Trophoblast cell (in vitro differentiated cells and primary cell): ENCODE measurements around the gene ZNF615.
"Not testable (repeated sequence)": the region's sequence is repeated elsewhere in the genome, so short reads cannot be mapped to it uniquely, and the experiment has no call there.

Source experiments
- DNase-seq, 2 donors: peaks; one replicate each; pipeline ENCODE4 v3.0.0-alpha.2; 2016
- H2AFZ ChIP-seq: 2 replicates; pipeline ENCODE4 v1.6.1; 2013; ENCODE audit warnings: low read length, moderate library complexity, mild to moderate bottlenecking; ENCODE audit not compliant: insufficient read depth, poor library complexity
- H2AK5ac ChIP-seq: 2 replicates; pipeline ENCODE4 v1.6.1; 2013; ENCODE audit warnings: mild to moderate bottlenecking, low read length
- H2BK120ac ChIP-seq: 2 replicates; pipeline ENCODE4 v1.6.1; 2013; ENCODE audit warnings: low read length, mild to moderate bottlenecking, moderate library complexity; ENCODE audit not compliant: insufficient read depth, poor library complexity
- H2BK12ac ChIP-seq: 2 replicates; pipeline ENCODE4 v1.6.1; 2013; ENCODE audit warnings: mild to moderate bottlenecking, low read length, moderate library complexity
- H2BK5ac ChIP-seq: 2 replicates; pipeline ENCODE4 v1.6.1; 2013; ENCODE audit warnings: low read length, low read depth, moderate library complexity, mild to moderate bottlenecking; ENCODE audit not compliant: poor library complexity
- H3K14ac ChIP-seq: 2 replicates; pipeline ENCODE4 v1.6.1; 2013; ENCODE audit warnings: mild to moderate bottlenecking, low read length
- H3K18ac ChIP-seq: 2 replicates; pipeline ENCODE4 v1.6.1; 2013; ENCODE audit warnings: mild to moderate bottlenecking, low read length
- H3K23ac ChIP-seq: 2 replicates; pipeline ENCODE4 v1.6.1; 2013; ENCODE audit warnings: low read length
- H3K27ac ChIP-seq: 2 replicates; pipeline ENCODE4 v1.5.1; 2013; ENCODE audit warnings: low read depth, mild to moderate bottlenecking, inconsistent platforms, low read length, moderate library complexity
- H3K27me3 ChIP-seq: 2 replicates; pipeline ENCODE4 v1.6.1; 2013; ENCODE audit warnings: inconsistent platforms, mild to moderate bottlenecking, low read length, moderate library complexity; ENCODE audit not compliant: insufficient read depth
- H3K36me3 ChIP-seq, 2 experiments: 1 replicate in 1 of 2; 2 replicates in 1 of 2; pipeline ENCODE4 v1.6.1; 2013; ENCODE audit warnings: low read length in 2 of 2, mild to moderate bottlenecking in 2 of 2, moderate library complexity in 1 of 2; ENCODE audit not compliant: insufficient read depth in 2 of 2, control insufficient read depth in 1 of 2
- H3K4ac ChIP-seq: 2 replicates; pipeline ENCODE4 v1.6.1; 2013; ENCODE audit warnings: low read depth, mild to moderate bottlenecking, low read length, moderate library complexity
- H3K4me1 ChIP-seq, 2 experiments: 1 replicate in 1 of 2; 2 replicates in 1 of 2; pipeline ENCODE4 v1.6.1; 2013; ENCODE audit warnings: low read length in 2 of 2, mild to moderate bottlenecking in 2 of 2, moderate library complexity in 1 of 2; ENCODE audit not compliant: insufficient read depth in 2 of 2, control insufficient read depth in 1 of 2
- H3K4me2 ChIP-seq: 2 replicates; pipeline ENCODE4 v1.6.1; 2013; ENCODE audit warnings: inconsistent platforms, mild to moderate bottlenecking, low read length, moderate library complexity
- H3K4me3 ChIP-seq: 2 replicates; pipeline ENCODE4 v1.5.1; 2013; ENCODE audit warnings: mild to moderate bottlenecking, low read depth, low read length, inconsistent platforms
- H3K79me1 ChIP-seq: one replicate; pipeline ENCODE4 v1.6.1; 2013; ENCODE audit warnings: low read length
- H3K79me2 ChIP-seq: 2 replicates; pipeline ENCODE4 v1.6.1; 2013; ENCODE audit warnings: low read length, mild to moderate bottlenecking; ENCODE audit not compliant: control insufficient read depth, insufficient read depth, poor library complexity
- H3K9ac ChIP-seq: 2 replicates; pipeline ENCODE4 v1.6.1; 2013; ENCODE audit warnings: mild to moderate bottlenecking, low read length
- H3K9me3 ChIP-seq: 2 replicates; pipeline ENCODE4 v1.6.1; 2013; ENCODE audit warnings: low read depth, mild to moderate bottlenecking, control low read depth, inconsistent platforms, low read length; ENCODE audit not compliant: insufficient read depth
- H4K12ac ChIP-seq: 2 replicates; pipeline ENCODE4 v1.6.1; 2013; ENCODE audit warnings: low read depth, mild to moderate bottlenecking, low read length, moderate library complexity
- H4K8ac ChIP-seq: 2 replicates; pipeline ENCODE4 v1.6.1; 2013; ENCODE audit warnings: low read depth, mild to moderate bottlenecking, low read length, moderate library complexity
- H4K91ac ChIP-seq: one replicate; pipeline ENCODE4 v1.6.1; 2013; ENCODE audit warnings: low read depth, mild to moderate bottlenecking, low read length, moderate library complexity
- WGBS: extraction: QIAGEN DNeasy Blood & Tissue Kit; methylation state at CpG from one replicate; pipeline ENCODE4 v1.1.7; 2013; ENCODE audit warnings: missing lambda C conversion rate; ENCODE audit not compliant: insufficient read length, insufficient coverage; ENCODE audit errors: extremely low coverage; 5-methylcytosine and 5-hydroxymethylcytosine counted together

ZNF615 gene

GRCh38 chr19:51971624-51972023 is 36.4 kb downstream of the ZNF615 start:
- Histone ChIP-seq H3K9ac (no peak overlapping the region), H4K12ac (no peak overlapping the region), H2BK12ac (no peak overlapping the region), H3K79me1 (no peaks in the 10 kb centered on the region), H3K4me3 (peak overlapping the region; percentile 28), H3K27me3 (no peaks in the 10 kb centered on the region), H3K36me3 (peaks cover 28 to 48% of the 10 kb centered on the region in 2 experiments), H2BK120ac (no peak overlapping the region), H3K4me2 (no peak overlapping the region), H3K4ac (no peak overlapping the region), H3K14ac (no peak overlapping the region), H3K18ac (no peak overlapping the region), H2BK5ac (no peak overlapping the region), H3K23ac (no peak overlapping the region), H4K91ac (no peak overlapping the region), H4K8ac (no peak overlapping the region), H3K4me1 (peaks cover 2 to 3% of the 10 kb centered on the region in 2 experiments), H3K27ac (no peak overlapping the region), H2AK5ac (no peak overlapping the region), H3K9me3 (peaks cover 29% of the 10 kb centered on the region), H2AFZ (no peak overlapping the region), H3K79me2 (no peaks in the 10 kb centered on the region)
- no CpG with 5 or more reads among the region's 4 CpGs for WGBS
- no peak for DNase-seq

GRCh38 chr19:51970718-51971117 is 37.3 kb downstream of the ZNF615 start:
- H2AFZ ChIP-seq = no peak overlapping the region
- H4K12ac ChIP-seq = no peak overlapping the region
- no peaks in the 10 kb centered on the region for H3K27me3 ChIP-seq
- H2AK5ac ChIP-seq = no peak overlapping the region
- H3K23ac ChIP-seq = no peak overlapping the region
- no peak overlapping the region for H3K4me2 ChIP-seq
- H3K36me3 ChIP-seq = peaks cover 31 to 51% of the 10 kb centered on the region in 2 experiments
- DNase-seq = no peak
- H3K79me2 ChIP-seq = no peaks in the 10 kb centered on the region
- H3K4me3 ChIP-seq = no peak overlapping the region
- WGBS = no CpG with 5 or more reads among the region's 1 CpG
- no peaks in the 10 kb centered on the region for H3K4me1 ChIP-seq
- H2BK120ac ChIP-seq = no peak overlapping the region
- H3K9ac ChIP-seq = no peak overlapping the region
- no peak overlapping the region for H3K27ac ChIP-seq
- H3K4ac ChIP-seq = no peak overlapping the region
- H4K8ac ChIP-seq = no peak overlapping the region
- no peak overlapping the region for H3K14ac ChIP-seq
- no peaks in the 10 kb centered on the region for H3K79me1 ChIP-seq
- H3K18ac ChIP-seq = no peak overlapping the region
- peaks cover 29% of the 10 kb centered on the region for H3K9me3 ChIP-seq
- H2BK5ac ChIP-seq = no peak overlapping the region
- no peak overlapping the region for H4K91ac ChIP-seq
- H2BK12ac ChIP-seq = no peak overlapping the region

- no peak overlapping the region for H4K8ac ChIP-seq
- H2AK5ac ChIP-seq = no peak overlapping the region
- H4K12ac ChIP-seq = no peak overlapping the region
- H3K14ac ChIP-seq = no peak overlapping the region
- no peaks in the 10 kb centered on the region for H3K79me2 ChIP-seq
- no peak overlapping the region for H3K9ac ChIP-seq
- H4K91ac ChIP-seq = no peak overlapping the region
- peaks cover 18% of the 10 kb centered on the region for H3K9me3 ChIP-seq
- DNase-seq = no peak
- no peaks in the 10 kb centered on the region for H3K27me3 ChIP-seq
- H3K4me1 ChIP-seq = no peaks in the 10 kb centered on the region
- no peak overlapping the region for H3K18ac ChIP-seq
- H3K27ac ChIP-seq = no peak overlapping the region
- no peak overlapping the region for H3K23ac ChIP-seq
- peaks cover 24 to 37% of the 10 kb centered on the region in 2 experiments for H3K36me3 ChIP-seq
- no peak overlapping the region for H2BK120ac ChIP-seq
- WGBS = no CpG with 5 or more reads among the region's 5 CpGs
- H3K79me1 ChIP-seq = no peaks in the 10 kb centered on the region
- no peak overlapping the region for H2BK5ac ChIP-seq
- H2BK12ac ChIP-seq = no peak overlapping the region
- no peak overlapping the region for H3K4me3 ChIP-seq
- no peak overlapping the region for H3K4ac ChIP-seq
- H2AFZ ChIP-seq = no peak overlapping the region
- H3K4me2 ChIP-seq = no peak overlapping the region
Observed at GRCh38 chr19:51965583-51965982, 42.4 kb downstream of the ZNF615 start.

GRCh38 chr19:51960621-51961233 is 47.3 kb downstream of the ZNF615 start:
- Histone ChIP-seq H3K36me3 (peaks cover 4 to 11% of the 10 kb centered on the region in 2 experiments), H3K27ac (peak overlapping the region; percentile 3)
- H3K9me3 ChIP-seq, H3K79me2 ChIP-seq, H2BK12ac ChIP-seq, H3K4me2 ChIP-seq, H4K12ac ChIP-seq, H3K4me3 ChIP-seq, H2AK5ac ChIP-seq, H4K91ac ChIP-seq, H3K23ac ChIP-seq, H3K79me1 ChIP-seq, H3K18ac ChIP-seq, H2BK120ac ChIP-seq, H3K9ac ChIP-seq, H2BK5ac ChIP-seq, H2AFZ ChIP-seq, H3K4ac ChIP-seq, H4K8ac ChIP-seq, H3K27me3 ChIP-seq, H3K14ac ChIP-seq, DNase-seq, H3K4me1 ChIP-seq: not testable (repeated sequence)
- WGBS = no CpG with 5 or more reads among the region's 7 CpGs
